ENCODE measurements around the gene DLEC1. TPM values are rescaled to one million over a fixed set of nuclear protein-coding genes. Genes with fewer than 3 reads are reported as not detected.

Gene DLEC1
- total and polyA plus RNA-seq, 2 donors from 2014 or later: 0.52 to 3.3 TPM

GRCh38 chr3:38136777-38137614 is 98.0 kb downstream of the DLEC1 start, which contains the start of gene ACAA1:
Gene ACAA1, minus strand, starts transcription at chr3:38137127. Its CDS starts 92 bp downstream, at chr3:38137035.
- DNase-seq (peak; percentile 99 to 100 (median 100)), FAIRE-seq (peak; percentile 98)
- H3K9me3 ChIP-seq (ENCODE audit: control insufficient read depth in 2 of 3, insufficient read depth in 1 of 3, low read length in 3 of 3): no peaks in the 10 kb centered on the region
- H3K9ac ChIP-seq (ENCODE audit: low read length in 3 of 3): peak within 1 kb of the TSS; percentile 54 to 80 (median 80)
- H3K27me3 ChIP-seq (ENCODE audit: control insufficient read depth, insufficient read depth, low read length): no peaks in the 10 kb centered on the region
- peaks cover 0 to 40% (median 40%) of the 10 kb centered on the region in 3 donors for H3K4me1 ChIP-seq (ENCODE audit: control insufficient read depth in 2 of 3, insufficient read depth in 2 of 3, low read depth in 1 of 3, low read length in 3 of 3)
- TF ChIP-seq CTCF (IDR thresholded peaks at IDR 0.05; ENCODE audit: borderline replicate concordance, extremely low read depth, insufficient read depth): no peak
- peak within 1 kb of the TSS; percentile 85 to 97 for H3K27ac ChIP-seq (ENCODE audit: low read depth in 2 of 2, low read length in 2 of 2)
- intact Hi-C loops (cut with DNase I): no loop called here
- peak within 1 kb of the TSS; percentile 74 to 85 (median 82) for H3K4me3 ChIP-seq (ENCODE audit: low read length in 3 of 3)
- peaks cover 3 to 33% (median 20%) of the 10 kb centered on the region in 3 donors for H3K36me3 ChIP-seq (ENCODE audit: control insufficient read depth in 2 of 3, insufficient read depth in 3 of 3, low read length in 3 of 3)

- TF ChIP-seq CTCF (IDR thresholded peaks at IDR 0.05; ENCODE audit: borderline replicate concordance, extremely low read depth, insufficient read depth): no peak
- peaks cover 0 to 35% (median 32%) of the 10 kb centered on the region in 3 donors for H3K4me1 ChIP-seq (ENCODE audit: control insufficient read depth in 2 of 3, insufficient read depth in 2 of 3, low read depth in 1 of 3, low read length in 3 of 3)
- no peak for FAIRE-seq
These were observed 98.8 kb downstream of the DLEC1 start for GRCh38 chr3:38137615-38138348.

GRCh38 chr3:38138349-38139190 is 99.6 kb downstream of the DLEC1 start, which contains the start of gene MYD88:
Gene MYD88, plus strand, starts transcription at chr3:38138661. Its CDS starts 40 bp downstream, at chr3:38138701.
- Histone ChIP-seq H3K27ac (ENCODE audit: low read depth in 2 of 2, low read length in 2 of 2) (peak within 1 kb of the TSS; percentile 85 to 97), H3K9me3 (ENCODE audit: control insufficient read depth in 2 of 3, insufficient read depth in 1 of 3, low read length in 3 of 3) (no peaks in the 10 kb centered on the region), H3K36me3 (ENCODE audit: control insufficient read depth in 2 of 3, insufficient read depth in 3 of 3, low read length in 3 of 3) (peaks cover 3 to 21% (median 9%) of the 10 kb centered on the region in 3 donors), H3K4me3 (ENCODE audit: low read length in 3 of 3) (peak within 1 kb of the TSS; percentile 74 to 85 (median 82)), H3K9ac (ENCODE audit: low read length in 3 of 3) (peak within 1 kb of the TSS; percentile 51 to 76 (median 72)), H3K27me3 (ENCODE audit: control insufficient read depth, insufficient read depth, low read length) (no peaks in the 10 kb centered on the region), H3K4me1 (ENCODE audit: control insufficient read depth in 2 of 3, insufficient read depth in 2 of 3, low read depth in 1 of 3, low read length in 3 of 3) (peaks cover 0 to 30% (median 26%) of the 10 kb centered on the region in 3 donors)
- DNase-seq: peak; percentile 69 to 95 (median 79)
- no peak for TF ChIP-seq CTCF (IDR thresholded peaks at IDR 0.05; ENCODE audit: borderline replicate concordance, extremely low read depth, insufficient read depth)
- intact Hi-C loops (cut with DNase I): no loop called here
- no peak for FAIRE-seq

More at GRCh38 chr3:38137615-38138348, 98.8 kb downstream of the DLEC1 start:
- H3K4me3 ChIP-seq (ENCODE audit: low read length in 3 of 3): peak overlapping the region; percentile 74 to 85 (median 82)
- peaks cover 3 to 25% (median 13%) of the 10 kb centered on the region in 3 donors for H3K36me3 ChIP-seq (ENCODE audit: control insufficient read depth in 2 of 3, insufficient read depth in 3 of 3, low read length in 3 of 3)
- intact Hi-C loops (cut with DNase I): no loop called here
- H3K9ac ChIP-seq (ENCODE audit: low read length in 3 of 3): peak overlapping the region; percentile 51 to 76 (median 72)
- H3K9me3 ChIP-seq (ENCODE audit: control insufficient read depth in 2 of 3, insufficient read depth in 1 of 3, low read length in 3 of 3): no peaks in the 10 kb centered on the region
- no peaks in the 10 kb centered on the region for H3K27me3 ChIP-seq (ENCODE audit: control insufficient read depth, insufficient read depth, low read length)
- peak overlapping the region; percentile 85 to 97 for H3K27ac ChIP-seq (ENCODE audit: low read depth in 2 of 2, low read length in 2 of 2)
- peak in 3 of 5 donors; percentile 22 to 74 (median 39) for DNase-seq

Data from kidney (tissue), 14 donors.